DMS53 (cell line): ENCODE results near the gene TBC1D14.

Experiments used
- DNase-seq: peaks from one replicate; lab custom pipeline; 2025; lab: John Stamatoyannopoulos, UW

TBC1D14 gene

GRCh38 chr4:6929339-6929811 lies 19.7 kb downstream of the TBC1D14 start:
- no peak for DNase-seq

- no peak for DNase-seq
These were observed 20.3 kb downstream of the TBC1D14 start for GRCh38 chr4:6929812-6930464.

- no peak for DNase-seq
These were observed 22.8 kb downstream of the TBC1D14 start for GRCh38 chr4:6932475-6932874.

DNA sequence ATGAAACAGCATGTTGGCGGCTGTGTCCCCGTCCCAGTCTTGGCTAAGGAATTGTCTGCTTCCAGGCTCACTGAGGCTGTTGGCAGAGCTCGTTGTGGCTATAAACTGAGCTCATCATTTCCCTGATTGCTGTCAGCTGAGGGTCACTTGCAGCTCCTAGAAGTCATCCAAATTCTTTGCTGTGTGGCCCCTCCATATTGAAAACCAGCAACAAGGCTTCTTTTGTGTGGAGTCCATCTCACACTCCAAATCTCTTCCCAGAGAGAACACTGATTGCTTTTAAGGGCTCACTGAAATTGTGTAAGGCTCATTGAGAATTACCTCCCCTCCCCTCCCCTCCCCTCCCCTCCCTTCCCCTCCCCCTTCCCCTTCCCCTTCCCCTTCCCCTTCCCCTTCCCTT lies 23.3 kb downstream of the TBC1D14 start:
- DNase-seq, result no peak

- no peak for DNase-seq
These were observed 24.2 kb downstream of the TBC1D14 start for GRCh38 chr4:6933691-6934430.

GRCh38 chr4:6935965-6936364 lies 26.3 kb downstream of the TBC1D14 start:
- DNase-seq, result no peak

DNA sequence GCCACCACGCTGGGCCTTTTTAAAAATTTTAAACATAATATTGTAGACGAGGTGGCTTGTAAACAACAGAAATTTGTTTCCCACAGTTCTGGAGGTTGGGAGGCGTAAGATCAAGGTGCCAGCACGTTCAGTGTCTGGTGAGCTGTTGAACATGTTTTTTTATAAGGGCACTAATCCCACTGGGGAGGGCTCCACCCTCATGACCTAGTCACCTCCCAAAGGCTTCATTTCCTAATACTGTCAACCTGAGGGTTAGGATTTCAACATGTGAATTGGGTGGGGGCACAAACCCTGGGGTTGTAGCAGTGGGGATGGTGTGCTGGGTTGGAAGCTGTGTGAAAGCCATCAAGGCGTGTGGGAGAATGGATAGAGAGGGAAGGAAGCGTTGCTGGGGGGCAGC lies 27.6 kb downstream of the TBC1D14 start:
- no peak for DNase-seq

- DNase-seq, result no peak
These were observed 28.1 kb downstream of the TBC1D14 start for GRCh38 chr4:6937754-6938153.

GRCh38 chr4:6938237-6938636 lies 28.6 kb downstream of the TBC1D14 start:
- no peak for DNase-seq

- no peak for DNase-seq
These were observed 29.1 kb downstream of the TBC1D14 start for GRCh38 chr4:6938647-6939271.

- DNase-seq, result no peak
These were observed 30.4 kb downstream of the TBC1D14 start for GRCh38 chr4:6939761-6940743.

- DNase-seq, result no peak
These were observed 31.1 kb downstream of the TBC1D14 start for GRCh38 chr4:6940744-6941137.

GRCh38 chr4:6941796-6942195 lies 32.2 kb downstream of the TBC1D14 start:
- no peak for DNase-seq

DNA sequence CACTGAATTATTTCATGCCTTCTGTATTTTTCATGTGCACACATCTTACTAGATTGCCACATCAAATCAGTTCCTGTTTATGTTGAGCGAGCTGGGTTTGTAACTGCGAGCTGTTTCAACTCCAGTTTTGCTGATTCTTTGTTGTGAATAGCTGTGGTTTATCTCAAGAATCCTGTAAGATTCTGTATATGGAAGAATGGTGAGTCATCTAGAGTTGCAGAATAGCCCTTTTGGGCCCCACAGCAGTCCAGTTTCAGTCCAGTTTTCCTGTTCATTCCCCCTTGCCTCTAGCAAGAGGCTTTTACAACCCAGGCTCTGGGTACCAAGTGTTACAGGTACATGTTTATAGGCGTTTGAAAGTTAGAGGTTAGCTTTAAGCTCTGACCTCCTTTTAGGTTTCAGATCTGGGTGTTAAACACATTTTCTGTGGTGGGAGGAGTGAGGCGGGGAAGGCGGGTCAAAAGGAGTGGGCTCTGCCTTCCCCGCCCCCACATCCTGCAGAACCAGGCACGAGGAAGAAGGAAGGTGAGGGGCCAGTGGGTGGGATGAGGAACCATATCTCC lies 32.7 kb downstream of the TBC1D14 start:
- DNase-seq, result no peak

DNA sequence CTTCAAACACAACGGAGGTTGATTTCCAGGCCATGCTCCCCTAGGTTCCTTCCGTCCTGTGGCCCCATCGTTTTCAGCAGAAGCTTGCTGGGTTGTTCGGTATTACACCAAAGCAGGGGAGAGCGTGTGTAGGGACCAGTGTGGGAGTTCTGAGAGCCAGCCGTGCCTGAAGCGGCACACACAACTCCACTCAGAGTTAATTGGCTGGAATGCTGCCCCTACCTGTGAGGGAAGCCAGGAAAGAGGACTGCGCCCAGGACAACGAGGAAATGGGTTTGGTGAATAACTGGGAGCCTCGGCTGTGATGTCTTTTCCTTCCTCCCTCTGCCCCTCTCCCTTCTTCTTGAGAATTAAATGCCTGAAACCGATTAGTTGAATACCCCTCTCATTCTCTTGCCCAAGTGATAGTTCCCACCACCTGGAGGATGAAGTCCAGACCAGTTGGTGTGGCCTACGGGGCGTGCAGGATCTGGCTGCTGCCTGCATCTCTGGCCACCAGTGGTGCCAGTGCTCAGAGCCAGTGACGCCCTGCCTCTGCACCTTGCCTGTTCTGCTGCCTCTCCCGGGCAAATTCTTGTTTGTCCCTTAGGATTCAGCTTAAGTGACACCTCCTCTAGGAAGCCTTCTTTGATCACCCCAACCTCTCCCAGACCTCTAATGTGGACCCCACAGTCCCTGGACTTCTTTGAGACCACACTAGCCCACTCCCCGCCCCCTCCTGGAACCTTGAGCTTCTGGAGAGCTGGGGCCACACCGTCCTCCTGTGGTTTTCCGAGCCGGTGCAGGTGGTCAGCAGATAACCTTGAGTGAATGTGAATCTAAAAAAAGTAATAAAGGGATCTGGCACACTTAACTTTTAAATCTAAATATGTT lies 33.6 kb downstream of the TBC1D14 start:
- no peak for DNase-seq

DNA sequence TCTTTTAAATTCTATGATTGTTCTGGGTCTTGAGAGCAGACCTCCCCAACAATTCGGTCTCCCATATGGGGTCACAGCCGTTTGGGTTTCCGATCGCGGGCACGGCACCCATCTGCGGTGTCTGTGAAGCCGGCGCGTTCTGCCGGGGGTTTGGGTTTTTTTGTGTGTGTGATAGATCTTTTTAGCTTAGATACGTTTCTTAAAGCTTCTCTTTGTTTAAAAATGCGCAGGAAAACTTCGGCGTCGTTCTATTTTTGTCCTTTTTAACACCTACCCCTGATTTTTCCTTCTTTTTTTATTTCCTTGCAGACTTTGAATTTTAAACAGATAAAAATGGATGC lies 34.2 kb downstream of the TBC1D14 start:
- no peak for DNase-seq

DNA sequence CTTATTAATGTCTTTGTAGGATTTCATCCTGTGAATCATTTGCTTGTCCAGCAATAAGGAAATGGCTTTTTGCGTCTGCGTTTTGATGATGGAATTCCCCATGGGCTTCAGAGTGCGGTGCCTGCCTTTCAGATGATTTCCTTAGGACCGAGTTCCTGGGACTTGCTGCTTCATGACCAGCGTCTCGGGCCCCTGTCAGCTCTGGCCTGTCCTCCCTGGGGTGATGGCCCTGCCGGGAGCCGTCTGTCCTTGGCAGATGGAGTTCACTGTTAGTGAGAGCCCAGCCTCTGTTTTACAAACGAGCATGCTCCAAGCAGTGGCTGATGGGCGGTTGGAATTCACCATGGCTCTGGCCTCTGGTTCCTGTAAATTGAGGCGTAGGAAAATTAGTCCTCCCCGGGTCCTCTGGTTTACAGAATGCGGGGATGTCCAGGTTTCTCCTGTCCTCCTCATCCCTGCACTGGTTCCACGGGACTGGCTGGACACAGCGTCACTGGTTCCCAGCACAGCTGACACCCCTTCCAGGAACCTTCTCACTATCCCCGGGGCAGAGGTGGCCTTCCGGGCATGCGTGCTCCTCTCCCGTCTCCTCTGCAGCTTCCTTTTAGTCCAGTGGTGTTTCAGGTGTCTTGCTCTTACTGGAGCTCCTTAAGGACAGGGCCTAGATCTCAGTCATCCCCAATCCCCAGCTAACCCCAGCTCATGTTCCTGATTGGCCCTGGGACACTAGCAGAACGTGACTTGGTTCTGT lies 34.9 kb downstream of the TBC1D14 start:
- no peak for DNase-seq

GRCh38 chr4:6945052-6945409 lies 35.4 kb downstream of the TBC1D14 start:
- no peak for DNase-seq

- no peak for DNase-seq
These were observed 36.9 kb downstream of the TBC1D14 start for GRCh38 chr4:6946497-6946896.

- DNase-seq, result no peak
These were observed 38.5 kb downstream of the TBC1D14 start for GRCh38 chr4:6948134-6948460.
